ENCODE measurements around the gene UNC5C. TPM values are rescaled to one million over a fixed set of nuclear protein-coding genes. Genes with fewer than 3 reads are reported as not detected.

UNC5C gene
- total and polyA plus RNA-seq, 2 of the 8 experiments (the other 6 are each of a cell fraction or from before 2014, with no cell fraction given), result 0.30 to 1.3 TPM

DNA sequence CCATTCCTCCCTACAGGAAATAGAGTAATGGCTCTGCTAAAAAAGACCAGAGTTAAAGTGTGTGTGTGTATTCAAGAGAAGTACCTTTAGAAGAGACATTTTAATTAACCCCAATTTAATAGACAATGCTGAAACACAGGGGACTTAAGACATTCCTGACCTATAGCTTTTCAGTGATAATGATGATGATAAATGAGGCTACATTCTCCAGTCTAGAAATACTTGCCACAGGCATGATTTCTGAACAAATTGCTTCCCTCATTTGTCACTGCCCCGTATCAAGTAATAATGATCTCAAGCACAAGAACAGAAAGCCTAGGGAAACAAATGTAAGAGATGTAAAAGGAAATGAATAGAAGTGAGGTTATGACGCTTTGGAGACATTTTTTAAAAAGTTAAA, 117.1 kb downstream of the UNC5C start:
- Histone ChIP-seq H2BK12ac (ENCODE audit: low read depth, low read length) (no peak overlapping the region), H4K5ac (ENCODE audit: insufficient read length, low read depth, low read length) (no peak overlapping the region), H3K56ac (replicated peaks; ENCODE audit: insufficient read length, low read depth, low read length) (no peak overlapping the region), H2AK5ac (ENCODE audit: low read depth, low read length) (no peak overlapping the region), H3K23me2 (ENCODE audit: low read depth, low read length) (no peaks in the 10 kb centered on the region), H3K4me3 (ENCODE audit: extremely low read depth in 1 of 4, insufficient read depth in 2 of 4, low read depth in 3 of 4, low read length in 4 of 4) (no peak overlapping the region), H2BK120ac (replicated peaks; ENCODE audit: low read depth, low read length) (no peak overlapping the region), H2BK5ac (ENCODE audit: low read depth, low read length) (no peak overlapping the region), H3K36me3 (ENCODE audit: control insufficient read depth in 2 of 4, insufficient read depth in 4 of 4, low read length in 3 of 4) (no peaks in the 10 kb centered on the region), H2AFZ (ENCODE audit: low read length) (no peak overlapping the region), H4K8ac (ENCODE audit: extremely low read depth, insufficient read depth, low read length) (no peak overlapping the region), H3K79me1 (ENCODE audit: low read depth, low read length) (no peaks in the 10 kb centered on the region), H3K27me3 (replicated peaks in 1 of 4; ENCODE audit: control insufficient read depth in 3 of 4, extremely low read depth in 1 of 4, insufficient read depth in 3 of 4, low read length in 3 of 4) (no peaks in the 10 kb centered on the region), H3K23ac (ENCODE audit: insufficient read length) (no peak overlapping the region), H3K27ac (ENCODE audit: low read depth, low read length) (no peak overlapping the region), H3K9me3 (ENCODE audit: insufficient read depth in 2 of 2, low read depth in 1 of 2, low read length in 1 of 2) (no peaks in the 10 kb centered on the region), H2BK20ac (ENCODE audit: low read length) (no peak overlapping the region), H3K4ac (replicated peaks; ENCODE audit: insufficient read length, low read depth, low read length) (no peak overlapping the region), H3K4me1 (replicated peaks in 1 of 4; ENCODE audit: control insufficient read depth in 3 of 4, insufficient read depth in 4 of 4, low read length in 3 of 4) (no peaks in the 10 kb centered on the region), H3K14ac (ENCODE audit: insufficient read length) (no peak overlapping the region), H4K20me1 (replicated peaks in 1 of 2; ENCODE audit: control insufficient read depth in 1 of 2, insufficient read depth in 2 of 2, low read length in 2 of 2) (no peaks in the 10 kb centered on the region), H3K79me2 (ENCODE audit: control insufficient read depth in 1 of 2, insufficient read depth in 2 of 2, low read length in 2 of 2) (no peaks in the 10 kb centered on the region), H3K9ac (replicated peaks in 1 of 4; ENCODE audit: extremely low read depth in 1 of 4, low read depth in 3 of 4, low read length in 3 of 4) (no peak overlapping the region), H3K18ac (ENCODE audit: extremely low read depth, low read length) (no peak overlapping the region), H2BK15ac (ENCODE audit: low read length) (no peak overlapping the region), H4K91ac (replicated peaks; ENCODE audit: insufficient read length, low read length) (no peak overlapping the region), H3K4me2 (ENCODE audit: insufficient read depth in 1 of 2, low read depth in 2 of 2, low read length in 2 of 2) (no peak overlapping the region)
- 91 to 100% methylated on average over 1 to 2 of the region's 2 CpGs for WGBS, 2 experiments (ENCODE audit: extremely low coverage in 1 of 2, insufficient coverage in 1 of 2, insufficient read length in 1 of 2, insufficient replicate concordance in 2 of 2, low coverage in 1 of 2, low lambda C conversion rate in 2 of 2, missing lambda C conversion rate in 1 of 2)
- ChIA-PET CTCF (ENCODE audit: partially characterized antibody) (interaction anchor here (0.9 kb wide), 1 partner anchor 17 kb away, joined by 3 read pairs; no protein-coding TSS in a partner anchor), POLR2A (ENCODE audit: partially characterized antibody) (interaction anchor here (0.6 kb wide), 1 partner anchor 162 kb away, joined by 3 read pairs; no protein-coding TSS in a partner anchor)
- TF ChIP-seq GTF2F1 (IDR thresholded peaks at IDR 0.05; ENCODE audit: borderline replicate concordance, low read depth, low read length), result no peak
- TF ChIP-seq, protein P1, sequence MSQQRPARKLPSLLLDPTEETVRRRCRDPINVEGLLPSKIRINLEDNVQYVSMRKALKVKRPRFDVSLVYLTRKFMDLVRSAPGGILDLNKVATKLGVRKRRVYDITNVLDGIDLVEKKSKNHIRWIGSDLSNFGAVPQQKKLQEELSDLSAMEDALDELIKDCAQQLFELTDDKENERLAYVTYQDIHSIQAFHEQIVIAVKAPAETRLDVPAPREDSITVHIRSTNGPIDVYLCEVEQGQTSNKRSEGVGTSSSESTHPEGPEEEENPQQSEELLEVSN (IDR thresholded peaks at IDR 0.05), result no peak
- TF ChIP-seq TAF7 (optimal IDR thresholded peaks at IDR 0.05; ENCODE audit: borderline replicate concordance, low read depth, low read length), result no peak
- no peak for TF ChIP-seq BRCA1 (IDR thresholded peaks at IDR 0.05; ENCODE audit: low read depth, low read length)
- TF ChIP-seq YY1 (IDR thresholded peaks at IDR 0.05; ENCODE audit: low read depth, low read length), result no peak
- TF ChIP-seq KDM5A (IDR thresholded peaks at IDR 0.05; ENCODE audit: low read length), result no peak
- no peak for TF ChIP-seq JUN (IDR thresholded peaks at IDR 0.05; ENCODE audit: low read depth, low read length)
- no peak for TF ChIP-seq RNF2 (IDR thresholded peaks at IDR 0.05; ENCODE audit: borderline replicate concordance, low read depth, low read length, missing control alignments, poor library complexity, severe bottlenecking)
- no peak for TF ChIP-seq KDM1A (IDR thresholded peaks at IDR 0.05; ENCODE audit: borderline replicate concordance, low read length)
- no peak for TF ChIP-seq FOSL1 (IDR thresholded peaks at IDR 0.05; ENCODE audit: insufficient read depth, low read depth, low read length)
- TF ChIP-seq TCF12 (IDR thresholded peaks at IDR 0.05; ENCODE audit: low read depth, low read length), result no peak
- TF ChIP-seq POU5F1 (IDR thresholded peaks at IDR 0.05; ENCODE audit: low read depth, low read length), result no peak
- DNase-seq (ENCODE audit: low read depth in 1 of 2, low spot score in 2 of 2), result no peak
- FAIRE-seq, result no peak
